ENCODE results near the gene GAB1.

The GAB1 gene

GRCh38 chr4:143382596-143382995 lies 45.9 kb downstream of the GAB1 start:
- H3K9ac ChIP-seq (ENCODE audit: low read depth, low read length): no peak overlapping the region

DNA sequence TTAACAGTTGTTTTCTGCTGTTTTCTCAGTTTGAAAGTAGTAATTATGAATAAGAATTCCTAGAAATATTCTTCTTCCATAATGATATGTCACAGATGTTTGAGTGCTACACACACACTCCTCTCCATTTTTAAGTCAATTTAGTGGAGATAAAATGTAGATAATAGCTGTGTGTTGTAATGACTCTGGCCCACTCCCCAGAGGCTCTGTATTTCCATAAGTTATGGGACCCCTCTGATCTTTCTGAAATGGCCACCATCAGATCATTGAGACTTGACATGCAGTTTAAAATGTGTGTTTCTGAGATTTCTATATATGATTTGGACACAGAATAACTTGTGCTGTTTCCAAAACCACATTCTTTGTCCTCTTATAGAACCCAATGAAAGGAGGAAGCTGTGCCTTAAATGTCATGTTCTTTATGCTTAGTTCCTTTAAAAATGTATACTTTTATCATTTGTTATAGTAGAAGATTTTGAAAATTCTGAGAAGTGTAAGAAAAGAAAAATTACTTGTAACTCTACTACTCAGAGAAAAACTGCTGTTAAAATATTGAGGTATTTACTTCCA lies 46.4 kb downstream of the GAB1 start:
- no peak overlapping the region for H3K4me3 ChIP-seq (ENCODE audit: low read depth, low read length)
- no peaks in the 10 kb centered on the region for H3K36me3 ChIP-seq (ENCODE audit: control insufficient read depth, insufficient read depth, low read length)
- no peak overlapping the region for H3K9ac ChIP-seq (ENCODE audit: low read depth, low read length)
- H3K9me3 ChIP-seq (ENCODE audit: control insufficient read depth, insufficient read depth, low read length): no peaks in the 10 kb centered on the region
- H3K4me1 ChIP-seq (ENCODE audit: control insufficient read depth, insufficient read depth, low read length): peaks cover 20% of the 10 kb centered on the region
- H3K27me3 ChIP-seq (ENCODE audit: control insufficient read depth, insufficient read depth, low read length): no peaks in the 10 kb centered on the region

More at GRCh38 chr4:143382596-143382995, 45.9 kb downstream of the GAB1 start:
- no peaks in the 10 kb centered on the region for H3K36me3 ChIP-seq (ENCODE audit: control insufficient read depth, insufficient read depth, low read length)
- no peak overlapping the region for H3K4me3 ChIP-seq (ENCODE audit: low read depth, low read length)
- no peaks in the 10 kb centered on the region for H3K27me3 ChIP-seq (ENCODE audit: control insufficient read depth, insufficient read depth, low read length)
- no peaks in the 10 kb centered on the region for H3K9me3 ChIP-seq (ENCODE audit: control insufficient read depth, insufficient read depth, low read length)
- H3K4me1 ChIP-seq (ENCODE audit: control insufficient read depth, insufficient read depth, low read length): peaks cover 20% of the 10 kb centered on the region

GRCh38 chr4:143384381-143384994 lies 47.8 kb downstream of the GAB1 start:
- Histone ChIP-seq H3K9ac (ENCODE audit: low read depth, low read length) (no peak overlapping the region), H3K4me1 (ENCODE audit: control insufficient read depth, insufficient read depth, low read length) (peaks cover 15% of the 10 kb centered on the region), H3K9me3 (ENCODE audit: control insufficient read depth, insufficient read depth, low read length) (no peaks in the 10 kb centered on the region), H3K27me3 (ENCODE audit: control insufficient read depth, insufficient read depth, low read length) (no peaks in the 10 kb centered on the region), H3K36me3 (ENCODE audit: control insufficient read depth, insufficient read depth, low read length) (no peaks in the 10 kb centered on the region), H3K4me3 (ENCODE audit: low read depth, low read length) (no peak overlapping the region)

DNA sequence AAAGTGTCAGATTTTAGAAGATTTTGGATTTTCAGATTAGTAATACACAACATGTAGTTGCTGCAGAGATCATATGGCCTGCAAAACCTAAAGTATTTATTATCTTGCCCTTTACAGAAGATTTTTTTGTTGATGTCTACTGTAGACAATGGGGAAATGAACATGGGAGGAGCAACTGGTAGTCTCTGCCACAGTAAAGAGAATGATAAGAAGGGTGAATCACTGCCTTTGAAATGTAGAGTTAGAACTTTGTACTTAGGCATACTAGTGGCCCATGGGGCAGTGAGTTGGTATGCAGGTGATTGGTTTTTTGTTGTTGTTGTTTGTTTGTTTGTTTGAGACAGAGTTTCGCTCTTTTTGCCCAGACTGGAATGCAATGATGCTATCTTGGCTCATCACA lies 50.1 kb downstream of the GAB1 start:
- Histone ChIP-seq H3K9me3 (ENCODE audit: control insufficient read depth, insufficient read depth, low read length) (no peaks in the 10 kb centered on the region), H3K4me3 (ENCODE audit: low read depth, low read length) (no peak overlapping the region), H3K4me1 (ENCODE audit: control insufficient read depth, insufficient read depth, low read length) (peaks cover 14% of the 10 kb centered on the region), H3K27me3 (ENCODE audit: control insufficient read depth, insufficient read depth, low read length) (no peaks in the 10 kb centered on the region), H3K36me3 (ENCODE audit: control insufficient read depth, insufficient read depth, low read length) (no peaks in the 10 kb centered on the region), H3K9ac (ENCODE audit: low read depth, low read length) (no peak overlapping the region)

- Histone ChIP-seq H3K9me3 (ENCODE audit: control insufficient read depth, insufficient read depth, low read length) (no peaks in the 10 kb centered on the region), H3K4me3 (ENCODE audit: low read depth, low read length) (no peak overlapping the region), H3K9ac (ENCODE audit: low read depth, low read length) (no peak overlapping the region), H3K4me1 (ENCODE audit: control insufficient read depth, insufficient read depth, low read length) (peaks cover 8% of the 10 kb centered on the region), H3K36me3 (ENCODE audit: control insufficient read depth, insufficient read depth, low read length) (no peaks in the 10 kb centered on the region), H3K27me3 (ENCODE audit: control insufficient read depth, insufficient read depth, low read length) (no peaks in the 10 kb centered on the region)
Observed at GRCh38 chr4:143389579-143390195, 53.0 kb downstream of the GAB1 start.

GRCh38 chr4:143390764-143391163 lies 54.1 kb downstream of the GAB1 start:
- no peak overlapping the region for H3K4me3 ChIP-seq (ENCODE audit: low read depth, low read length)
- H3K4me1 ChIP-seq (ENCODE audit: control insufficient read depth, insufficient read depth, low read length): peaks cover 8% of the 10 kb centered on the region
- H3K9me3 ChIP-seq (ENCODE audit: control insufficient read depth, insufficient read depth, low read length): no peaks in the 10 kb centered on the region
- H3K27me3 ChIP-seq (ENCODE audit: control insufficient read depth, insufficient read depth, low read length): no peaks in the 10 kb centered on the region
- H3K9ac ChIP-seq (ENCODE audit: low read depth, low read length): no peak overlapping the region
- no peaks in the 10 kb centered on the region for H3K36me3 ChIP-seq (ENCODE audit: control insufficient read depth, insufficient read depth, low read length)

DNA sequence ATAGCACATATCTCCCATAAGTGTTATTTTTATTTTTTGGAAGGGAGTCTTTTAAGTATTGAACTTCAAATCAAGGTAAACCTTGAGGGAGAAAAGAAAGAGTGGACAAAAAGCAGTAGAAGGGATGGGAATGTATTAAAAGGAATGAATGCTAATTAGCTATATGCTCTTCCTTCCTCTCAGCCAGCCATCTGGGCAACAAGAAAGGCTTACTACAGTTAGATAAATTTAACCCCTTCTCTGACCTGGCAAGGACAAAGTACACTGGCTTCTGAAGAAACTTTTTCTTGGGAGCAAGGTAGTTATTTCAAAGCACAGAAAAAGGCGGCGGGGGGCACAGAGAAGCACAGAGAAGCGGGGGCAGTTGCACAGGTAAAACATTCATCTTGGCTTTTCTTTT lies 54.6 kb downstream of the GAB1 start:
- no peaks in the 10 kb centered on the region for H3K27me3 ChIP-seq (ENCODE audit: control insufficient read depth, insufficient read depth, low read length)
- H3K4me3 ChIP-seq (ENCODE audit: low read depth, low read length): no peak overlapping the region
- no peaks in the 10 kb centered on the region for H3K9me3 ChIP-seq (ENCODE audit: control insufficient read depth, insufficient read depth, low read length)
- H3K36me3 ChIP-seq (ENCODE audit: control insufficient read depth, insufficient read depth, low read length): no peaks in the 10 kb centered on the region
- H3K9ac ChIP-seq (ENCODE audit: low read depth, low read length): no peak overlapping the region
- peaks cover 8% of the 10 kb centered on the region for H3K4me1 ChIP-seq (ENCODE audit: control insufficient read depth, insufficient read depth, low read length)

DNA sequence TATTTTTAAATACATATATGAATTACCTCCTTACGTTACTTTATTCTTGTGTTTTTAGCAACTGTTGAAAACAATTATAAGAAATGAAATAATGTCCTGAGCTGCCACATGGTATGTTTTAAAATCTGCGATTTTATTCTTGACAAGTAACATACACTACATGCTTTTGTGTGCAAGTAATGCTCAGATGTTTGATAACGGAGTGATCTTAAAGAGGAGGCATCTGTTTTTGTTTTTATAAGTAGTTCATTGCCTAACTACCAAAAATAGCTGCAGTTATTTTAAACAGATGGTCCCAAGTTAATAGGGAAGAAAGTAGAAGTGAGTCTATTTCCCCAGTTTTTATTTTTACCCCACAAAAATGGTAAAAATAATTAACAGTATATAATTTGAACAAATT lies 55.2 kb downstream of the GAB1 start:
- H3K36me3 ChIP-seq (ENCODE audit: control insufficient read depth, insufficient read depth, low read length): no peaks in the 10 kb centered on the region
- H3K4me3 ChIP-seq (ENCODE audit: low read depth, low read length): no peak overlapping the region
- no peaks in the 10 kb centered on the region for H3K9me3 ChIP-seq (ENCODE audit: control insufficient read depth, insufficient read depth, low read length)
- H3K9ac ChIP-seq (ENCODE audit: low read depth, low read length): no peak overlapping the region
- H3K27me3 ChIP-seq (ENCODE audit: control insufficient read depth, insufficient read depth, low read length): no peaks in the 10 kb centered on the region
- peaks cover 8% of the 10 kb centered on the region for H3K4me1 ChIP-seq (ENCODE audit: control insufficient read depth, insufficient read depth, low read length)

DNA sequence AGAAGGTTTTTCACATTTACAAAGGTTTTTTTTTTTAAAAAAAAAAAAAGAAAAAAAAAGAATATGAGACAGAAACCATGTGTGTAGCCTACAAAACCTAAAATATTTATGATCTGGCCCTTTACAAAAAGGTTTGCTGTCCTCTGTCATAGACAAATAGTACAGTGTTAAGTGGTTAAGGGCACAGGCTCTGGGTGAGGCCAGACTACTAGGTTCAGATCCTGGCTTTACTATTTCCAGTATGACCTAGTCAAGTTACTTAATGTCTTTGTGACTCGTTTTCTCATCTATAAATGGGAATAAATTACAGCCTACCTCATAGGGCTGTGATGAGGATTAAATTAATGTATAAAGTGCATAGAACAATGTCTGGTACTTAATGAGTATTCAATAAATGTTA lies 56.5 kb downstream of the GAB1 start:
- H3K36me3 ChIP-seq (ENCODE audit: control insufficient read depth, insufficient read depth, low read length): no peaks in the 10 kb centered on the region
- no peaks in the 10 kb centered on the region for H3K27me3 ChIP-seq (ENCODE audit: control insufficient read depth, insufficient read depth, low read length)
- H3K9ac ChIP-seq (ENCODE audit: low read depth, low read length): no peak overlapping the region
- H3K9me3 ChIP-seq (ENCODE audit: control insufficient read depth, insufficient read depth, low read length): no peaks in the 10 kb centered on the region
- peaks cover 8% of the 10 kb centered on the region for H3K4me1 ChIP-seq (ENCODE audit: control insufficient read depth, insufficient read depth, low read length)
- H3K4me3 ChIP-seq (ENCODE audit: low read depth, low read length): no peak overlapping the region

- Histone ChIP-seq H3K9ac (ENCODE audit: low read depth, low read length) (no peak overlapping the region), H3K9me3 (ENCODE audit: control insufficient read depth, insufficient read depth, low read length) (no peaks in the 10 kb centered on the region), H3K36me3 (ENCODE audit: control insufficient read depth, insufficient read depth, low read length) (no peaks in the 10 kb centered on the region), H3K4me3 (ENCODE audit: low read depth, low read length) (no peak overlapping the region), H3K4me1 (ENCODE audit: control insufficient read depth, insufficient read depth, low read length) (peaks cover 13% of the 10 kb centered on the region), H3K27me3 (ENCODE audit: control insufficient read depth, insufficient read depth, low read length) (no peaks in the 10 kb centered on the region)
Observed at GRCh38 chr4:143394739-143395453, 58.2 kb downstream of the GAB1 start.

- Histone ChIP-seq H3K4me3 (ENCODE audit: low read depth, low read length) (no peak overlapping the region), H3K4me1 (ENCODE audit: control insufficient read depth, insufficient read depth, low read length) (peaks cover 6% of the 10 kb centered on the region), H3K36me3 (ENCODE audit: control insufficient read depth, insufficient read depth, low read length) (no peaks in the 10 kb centered on the region), H3K9me3 (ENCODE audit: control insufficient read depth, insufficient read depth, low read length) (no peaks in the 10 kb centered on the region), H3K9ac (ENCODE audit: low read depth, low read length) (no peak overlapping the region), H3K27me3 (ENCODE audit: control insufficient read depth, insufficient read depth, low read length) (no peaks in the 10 kb centered on the region)
Observed at GRCh38 chr4:143396695-143397094, 60.0 kb downstream of the GAB1 start.

GRCh38 chr4:143397335-143397734 lies 60.7 kb downstream of the GAB1 start:
- H3K4me1 ChIP-seq (ENCODE audit: control insufficient read depth, insufficient read depth, low read length): peaks cover 6% of the 10 kb centered on the region
- no peaks in the 10 kb centered on the region for H3K36me3 ChIP-seq (ENCODE audit: control insufficient read depth, insufficient read depth, low read length)
- no peaks in the 10 kb centered on the region for H3K9me3 ChIP-seq (ENCODE audit: control insufficient read depth, insufficient read depth, low read length)
- H3K4me3 ChIP-seq (ENCODE audit: low read depth, low read length): no peak overlapping the region
- no peaks in the 10 kb centered on the region for H3K27me3 ChIP-seq (ENCODE audit: control insufficient read depth, insufficient read depth, low read length)
- H3K9ac ChIP-seq (ENCODE audit: low read depth, low read length): no peak overlapping the region

All from iPS-15b (cell line).